ENCODE results near the gene CAMSAP2. TPM values are rescaled to one million over a fixed set of nuclear protein-coding genes. Genes with fewer than 3 reads are reported as not detected.
A peak's percentile ranks its signal among the peaks of the same experiment; 100 is the strongest.

The CAMSAP2 gene
- total and polyA plus RNA-seq, 10 of the 15 experiments (the other 5 are each of a cell fraction or from before 2014, with no cell fraction given): 3.9 to 19.8 (median 8.0) TPM

GRCh38 chr1:200908191-200908868, 169.6 kb downstream of the CAMSAP2 start:
- peaks cover 15% of the 10 kb centered on the region for H3K4me1 ChIP-seq (ENCODE audit: control insufficient read depth, insufficient read depth, low read length)
- FAIRE-seq (no peak), ATAC-seq (no peak), DNase-seq (ENCODE audit: low read depth, low spot score) (no peak)
- ChIA-PET CTCF (interaction anchor here (0.6 to 9.2 kb wide), 10 partner anchors 10 to 287 kb away, joined by 3 to 131 read pairs (median 4); partner anchors contain the start of gene INAVA), POLR2A (interaction anchor here (0.7 to 6.3 kb wide), 9 partner anchors 12 to 113 kb away, joined by 3 to 60 read pairs (median 10); partner anchors contain the start of gene INAVA), RAD21 (ENCODE audit: unreplicated experiment) (interaction anchor here (0.6 to 5.5 kb wide), 17 partner anchors 12 to 286 kb away, joined by 3 to 53 read pairs (median 7); partner anchors contain the start of gene INAVA), SMC1A (ENCODE audit: uncharacterized antibody, unreplicated experiment) (interaction anchor here (0.7 to 11.7 kb wide), 14 partner anchors 16 to 353 kb away, joined by 3 to 193 read pairs (median 5); partner anchors contain the start of gene INAVA)
- 79% methylated on average over 6 of the region's 6 CpGs for WGBS (ENCODE audit: insufficient coverage, insufficient replicate concordance, low lambda C conversion rate, missing lambda C conversion rate)
- H3K79me2 ChIP-seq (ENCODE audit: control insufficient read depth, insufficient read depth, low read length): no peaks in the 10 kb centered on the region
- H3K36me3 ChIP-seq (ENCODE audit: control insufficient read depth in 2 of 2, insufficient read depth in 2 of 2, low read length in 1 of 2): peaks cover 0 to 5% of the 10 kb centered on the region in 2 experiments; a peak in 2 of 4 replicates
- TSS peak; percentile 68 for BruUV-seq (replicated peaks)
- no peak overlapping the region for H3K27ac ChIP-seq (ENCODE audit: control insufficient read depth, insufficient read depth)
- H4K20me1 ChIP-seq (ENCODE audit: control insufficient read depth, insufficient read depth): no peaks in the 10 kb centered on the region
- H3K27me3 ChIP-seq (replicated peaks in 1 of 2; ENCODE audit: control insufficient read depth in 2 of 2, insufficient read depth in 2 of 2, low read length in 1 of 2): no peaks in the 10 kb centered on the region
- TF ChIP-seq BACH1 (IDR thresholded peaks at IDR 0.05; ENCODE audit: borderline replicate concordance): no peak
- no peak for TF ChIP-seq IKZF2 (IDR thresholded peaks at IDR 0.05)
- TF ChIP-seq NBN (IDR thresholded peaks at IDR 0.05): no peak
- no peak for TF ChIP-seq IRF3 (IDR thresholded peaks at IDR 0.05)
- TF ChIP-seq JUND (IDR thresholded peaks at IDR 0.05; ENCODE audit: low read depth, low read length): no peak
- TF ChIP-seq NR2F1 (conservative IDR thresholded peaks at IDR 0.05): no peak
- no peak for TF ChIP-seq ATF7 (IDR thresholded peaks at IDR 0.05; ENCODE audit: low read depth)
- no peak for TF ChIP-seq WRNIP1 (IDR thresholded peaks at IDR 0.05; ENCODE audit: borderline replicate concordance, low read depth, low read length)
- TF ChIP-seq ZSCAN29 (IDR thresholded peaks at IDR 0.05): no peak
- no peak for TF ChIP-seq SREBF1 (IDR thresholded peaks at IDR 0.05; ENCODE audit: low read length)
- no peak for TF ChIP-seq BCL11A (IDR thresholded peaks at IDR 0.05; ENCODE audit: low read depth, low read length)
- no peak for TF ChIP-seq MYC (IDR thresholded peaks at IDR 0.05; ENCODE audit: insufficient read depth, insufficient read length, insufficient replicate concordance, low read length, severe bottlenecking)
- H3K4me3 ChIP-seq: no peak overlapping the region
- intact Hi-C loops (cut with micrococcal nuclease; ENCODE audit: unreplicated experiment): loop anchor here (5.0 kb wide), 2 partner anchors 41 to 281 kb away; no protein-coding TSS in a partner anchor
- no peak overlapping the region for H3K4me2 ChIP-seq (ENCODE audit: control insufficient read depth, insufficient read depth)
- no peak overlapping the region for H3K9ac ChIP-seq (ENCODE audit: control insufficient read depth, insufficient read depth, low read length)
- in situ Hi-C loops (cut with MboI): loop anchor here (5.0 kb wide), 1 partner anchor 134 kb away; no protein-coding TSS in a partner anchor
- no peaks in the 10 kb centered on the region; the same call in 2 of the 3 replicates for H3K9me3 ChIP-seq (replicated peaks; ENCODE audit: control insufficient read depth, insufficient read depth, low read length)
- no peak overlapping the region for H2AFZ ChIP-seq (ENCODE audit: control insufficient read depth, low read depth, low read length)

Measured in GM12878 (cell line).